Fibroblast of lung (primary cell): Measurements from ENCODE around the gene MRFAP1L1. TPM values are rescaled to one million over a fixed set of nuclear protein-coding genes. Genes with fewer than 3 reads are reported as not detected.

ENCODE experiments used
- DNase-seq, 2 donors: peaks; one replicate each; pipeline versions ENCODE4 v3.0.0 to v3.0.0-alpha.2; 2010; ENCODE audit warnings: low read depth in 2 of 2
- H2AFZ ChIP-seq: 2 replicates; pipeline ENCODE4 v1.5.1; 2012; ENCODE audit warnings: low read length, control low read depth, inconsistent platforms
- H3K27ac ChIP-seq: 2 replicates; pipeline ENCODE4 v1.5.1; 2011; ENCODE audit warnings: low read length, control low read depth; ENCODE audit not compliant: insufficient read depth
- H3K27me3 ChIP-seq: 2 replicates; pipeline ENCODE4 v1.5.1; 2011; ENCODE audit warnings: mild to moderate bottlenecking, low read length; ENCODE audit not compliant: control insufficient read depth, insufficient read depth
- H3K36me3 ChIP-seq: 2 replicates; pipeline ENCODE4 v1.5.1; 2011; ENCODE audit warnings: low read length; ENCODE audit not compliant: control insufficient read depth, insufficient read depth
- H3K4me1 ChIP-seq: 2 replicates; pipeline ENCODE4 v1.5.1; 2011; ENCODE audit warnings: low read length; ENCODE audit not compliant: control insufficient read depth, insufficient read depth; ENCODE audit errors: extremely low read depth
- H3K4me2 ChIP-seq: 2 replicates; pipeline ENCODE4 v1.5.1; 2011; ENCODE audit warnings: low read length, control low read depth; ENCODE audit not compliant: insufficient read depth; ENCODE audit errors: extremely low read depth
- H3K4me3 ChIP-seq, 4 experiments: fragments of 200-600 bp in 1 of 4; sonication (generic) in 1 of 4; replicated peaks in 1 of 4; 2 replicates each; pipeline ENCODE4 v1.5.1; 2011 to 2016; ENCODE audit warnings: low read length in 4 of 4, low read depth in 3 of 4, mild to moderate bottlenecking in 3 of 4, control low read depth in 2 of 4, inconsistent platforms in 1 of 4, mixed read lengths in 1 of 4; ENCODE audit not compliant: insufficient read depth in 1 of 4; ENCODE audit errors: control extremely low read depth in 1 of 4
- H3K79me2 ChIP-seq: 2 replicates; pipeline ENCODE4 v1.5.1; 2012; ENCODE audit warnings: mild to moderate bottlenecking, low read length, inconsistent platforms; ENCODE audit not compliant: control insufficient read depth, insufficient read depth
- H3K9ac ChIP-seq: 2 replicates; pipeline ENCODE4 v1.5.1; 2011; ENCODE audit warnings: mild to moderate bottlenecking, low read length, control low read depth; ENCODE audit not compliant: insufficient read depth
- H3K9me3 ChIP-seq: 2 replicates; pipeline ENCODE4 v1.5.1; 2012; ENCODE audit warnings: low read depth, low read length; ENCODE audit not compliant: control insufficient read depth, insufficient read depth
- H4K20me1 ChIP-seq: 2 replicates; pipeline ENCODE4 v1.5.1; 2011; ENCODE audit warnings: low read length; ENCODE audit not compliant: control insufficient read depth, insufficient read depth; ENCODE audit errors: extremely low read depth
- EZH2 ChIP-seq: IDR thresholded peaks from 2 replicates; pipeline ENCODE4 v1.5.1; 2012; ENCODE audit warnings: low read length, control low read depth, mild to moderate bottlenecking; ENCODE audit errors: missing control alignments
- polyA plus RNA-seq, 2 donors: library from polyadenylated mRNA; depleted of rRNA in 1 of 2; stranded (reverse) in 1 of 2; unstranded in 1 of 2; fragments of >200 nt; gene quantifications; 2 replicates each; pipeline ENCODE4 v1.2.1, GENCODE V29; 2011 to 2012; ENCODE audit warnings: missing spikeins in 1 of 2
- total RNA-seq: library from RNA; depleted of rRNA; stranded (reverse); fragments of >200 nt; gene quantifications from 2 replicates; pipeline ENCODE4 v1.2.1, GENCODE V29; 2014
- TF ChIP-seq, protein P1 (sequence below), 2 donors: IDR thresholded peaks in 1 of 2; conservative IDR thresholded peaks in 1 of 2; 1 replicate in 1 of 2; 2 replicates in 1 of 2; pipeline ENCODE4 v1.5.1; 2011 to 2012; ENCODE audit warnings: low read length in 2 of 2, control low read depth in 1 of 2, inconsistent platforms in 1 of 2, low read depth in 1 of 2, mild to moderate bottlenecking in 1 of 2

Gene MRFAP1L1
- total and polyA plus RNA-seq, 2 donors (not counting 1 experiment from before 2014, with no cell fraction given): 41.6 to 77.4 TPM

DNA sequence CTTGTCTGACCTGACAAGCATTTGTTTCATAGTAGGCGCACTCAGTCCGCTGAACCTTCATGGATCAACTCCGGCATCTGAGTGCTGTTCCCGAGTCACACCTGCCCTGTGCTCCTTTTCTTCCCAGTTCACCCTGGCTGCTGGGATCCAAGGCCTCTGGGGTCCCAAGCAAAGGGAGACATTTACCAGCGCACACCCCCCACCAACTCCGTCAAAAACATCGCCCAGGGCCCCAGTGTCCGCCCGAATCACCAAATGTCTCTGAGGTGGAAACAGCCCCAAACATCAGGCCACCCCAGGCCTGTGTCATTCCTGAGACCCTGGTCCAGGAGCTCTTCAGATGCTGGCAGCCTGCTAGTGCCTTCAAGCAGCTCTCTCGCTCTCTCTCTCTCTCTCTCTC is 11.5 kb upstream of the MRFAP1L1 start:
- H3K9me3 ChIP-seq: no peaks in the 10 kb centered on the region
- no peaks in the 10 kb centered on the region for H3K36me3 ChIP-seq
- DNase-seq: no peak
- no peak overlapping the region for H3K27ac ChIP-seq
- H3K4me3 ChIP-seq: no peak overlapping the region
- no peak overlapping the region for H2AFZ ChIP-seq
- no peak overlapping the region for H3K4me2 ChIP-seq
- no peaks in the 10 kb centered on the region for H3K27me3 ChIP-seq
- peaks cover 17% of the 10 kb centered on the region for H3K79me2 ChIP-seq
- no peak overlapping the region for H3K9ac ChIP-seq
- no peaks in the 10 kb centered on the region for H4K20me1 ChIP-seq
- TF ChIP-seq EZH2: no peak
- TF ChIP-seq, protein P1, sequence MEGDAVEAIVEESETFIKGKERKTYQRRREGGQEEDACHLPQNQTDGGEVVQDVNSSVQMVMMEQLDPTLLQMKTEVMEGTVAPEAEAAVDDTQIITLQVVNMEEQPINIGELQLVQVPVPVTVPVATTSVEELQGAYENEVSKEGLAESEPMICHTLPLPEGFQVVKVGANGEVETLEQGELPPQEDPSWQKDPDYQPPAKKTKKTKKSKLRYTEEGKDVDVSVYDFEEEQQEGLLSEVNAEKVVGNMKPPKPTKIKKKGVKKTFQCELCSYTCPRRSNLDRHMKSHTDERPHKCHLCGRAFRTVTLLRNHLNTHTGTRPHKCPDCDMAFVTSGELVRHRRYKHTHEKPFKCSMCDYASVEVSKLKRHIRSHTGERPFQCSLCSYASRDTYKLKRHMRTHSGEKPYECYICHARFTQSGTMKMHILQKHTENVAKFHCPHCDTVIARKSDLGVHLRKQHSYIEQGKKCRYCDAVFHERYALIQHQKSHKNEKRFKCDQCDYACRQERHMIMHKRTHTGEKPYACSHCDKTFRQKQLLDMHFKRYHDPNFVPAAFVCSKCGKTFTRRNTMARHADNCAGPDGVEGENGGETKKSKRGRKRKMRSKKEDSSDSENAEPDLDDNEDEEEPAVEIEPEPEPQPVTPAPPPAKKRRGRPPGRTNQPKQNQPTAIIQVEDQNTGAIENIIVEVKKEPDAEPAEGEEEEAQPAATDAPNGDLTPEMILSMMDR (conservative IDR thresholded peaks at IDR 0.05 in 1 of 2, IDR thresholded peaks at IDR 0.05 in 1 of 2; ENCODE audit: low read depth in 1 of 2, low read length in 2 of 2): no peak
- no peaks in the 10 kb centered on the region for H3K4me1 ChIP-seq

DNA sequence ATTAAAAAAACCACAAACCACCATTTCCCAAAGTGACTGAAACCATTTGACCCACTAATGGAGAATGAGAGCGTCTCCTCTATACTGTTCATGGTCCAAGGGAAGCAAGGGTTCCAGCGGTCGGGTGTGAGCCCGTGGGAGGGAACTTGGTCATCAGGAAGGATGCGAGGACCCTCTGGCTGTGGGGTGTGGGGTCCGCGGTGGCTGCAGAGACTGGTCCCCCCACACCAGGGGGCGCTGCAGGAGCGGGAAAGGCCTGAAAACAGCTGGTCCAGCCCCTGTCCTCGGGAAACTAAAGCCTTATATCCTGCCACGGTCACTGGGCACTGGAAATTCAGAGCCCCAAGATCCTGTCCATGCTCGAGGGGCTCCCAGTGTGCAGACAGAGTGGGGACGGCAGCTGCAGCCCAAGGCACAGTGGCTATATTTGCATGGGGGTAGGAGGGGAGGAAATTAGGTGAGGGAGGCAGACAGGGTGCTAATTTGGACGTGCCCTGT is 10.6 kb upstream of the MRFAP1L1 start:
- H3K4me1 ChIP-seq: no peaks in the 10 kb centered on the region
- no peak overlapping the region for H3K4me3 ChIP-seq
- no peak overlapping the region for H3K9ac ChIP-seq
- H4K20me1 ChIP-seq: no peaks in the 10 kb centered on the region
- H3K79me2 ChIP-seq: peaks cover 17% of the 10 kb centered on the region
- no peaks in the 10 kb centered on the region for H3K27me3 ChIP-seq
- H3K36me3 ChIP-seq: no peaks in the 10 kb centered on the region
- TF ChIP-seq EZH2: no peak
- TF ChIP-seq, protein P1 (conservative IDR thresholded peaks at IDR 0.05 in 1 of 2, IDR thresholded peaks at IDR 0.05 in 1 of 2; ENCODE audit: low read depth in 1 of 2, low read length in 2 of 2): peak; percentile 93
- peak; percentile 53 to 72 for DNase-seq
- H3K27ac ChIP-seq: no peak overlapping the region
- H3K4me2 ChIP-seq: peak overlapping the region; percentile 64
- H2AFZ ChIP-seq: peak overlapping the region; percentile 65
- H3K9me3 ChIP-seq: no peaks in the 10 kb centered on the region

DNA sequence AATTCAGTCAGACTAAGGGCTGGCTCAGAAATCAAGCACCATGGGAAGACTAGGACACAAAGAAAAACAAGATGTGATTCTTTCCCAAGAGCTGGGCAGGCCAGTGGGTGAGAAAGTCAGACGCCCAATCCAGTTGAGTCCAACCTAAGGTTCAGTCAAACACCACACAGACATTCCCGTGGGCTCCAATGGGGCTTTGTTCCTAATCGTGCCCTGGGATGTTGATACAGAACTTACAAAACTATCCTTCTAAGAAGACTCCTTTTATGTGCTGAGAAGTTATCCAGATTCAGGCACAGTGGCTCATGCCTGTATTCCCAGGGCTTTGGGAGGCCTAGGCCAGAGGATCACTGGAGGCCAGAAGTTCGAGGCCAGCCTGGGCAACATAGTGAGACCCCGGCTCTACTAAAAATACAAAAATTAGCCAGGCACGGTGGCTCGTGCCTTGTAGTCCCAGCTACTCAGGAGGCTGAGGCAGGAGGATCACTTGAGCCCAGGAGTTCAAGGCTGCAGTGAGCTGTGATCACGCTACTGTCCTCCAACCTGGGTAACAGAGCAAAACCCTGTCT is 10.0 kb upstream of the MRFAP1L1 start:
- no peaks in the 10 kb centered on the region for H3K27me3 ChIP-seq
- H3K4me3 ChIP-seq: no peak overlapping the region
- no peaks in the 10 kb centered on the region for H4K20me1 ChIP-seq
- H3K9me3 ChIP-seq: no peaks in the 10 kb centered on the region
- no peak overlapping the region for H3K27ac ChIP-seq
- no peak for TF ChIP-seq EZH2
- TF ChIP-seq, protein P1 (conservative IDR thresholded peaks at IDR 0.05 in 1 of 2, IDR thresholded peaks at IDR 0.05 in 1 of 2; ENCODE audit: low read depth in 1 of 2, low read length in 2 of 2): no peak
- no peaks in the 10 kb centered on the region for H3K36me3 ChIP-seq
- no peak overlapping the region for H3K9ac ChIP-seq
- DNase-seq: no peak
- peaks cover 17% of the 10 kb centered on the region for H3K79me2 ChIP-seq
- no peak overlapping the region for H3K4me2 ChIP-seq
- H2AFZ ChIP-seq: no peak overlapping the region
- no peaks in the 10 kb centered on the region for H3K4me1 ChIP-seq
